SK-N-SH treated with all-trans-retinoic acid at 6 μM for 48 hours (cell line): ENCODE measurements around the gene TMEM151A.
A peak's percentile ranks its signal among the peaks of the same experiment; 100 is the strongest.
"Not testable (repeated sequence)": the region's sequence is repeated elsewhere in the genome, so short reads cannot be mapped to it uniquely, and the experiment has no call there.

Experiments
- ATAC-seq: fragments of 200-7000 bp; cut with Tn5 transposase; 3 replicates; pipeline ENCODE4 v1.9.1; 2020; ENCODE audit warnings: mild to moderate bottlenecking, moderate library complexity
- ARNTL ChIP-seq: fragments of 450-650 bp; formaldehyde crosslinking; IDR thresholded peaks from 2 replicates; pipeline ENCODE4 v1.5.0; 2020; ENCODE audit warnings: low read depth, mild to moderate bottlenecking, moderate library complexity, borderline replicate concordance
- BACH2 ChIP-seq: fragments of 250-450 bp; sonication (Bioruptor Pico); IDR thresholded peaks from 2 replicates; pipeline ENCODE4 v1.9.0; 2021; ENCODE audit warnings: mild to moderate bottlenecking, borderline replicate concordance
- CREB5 ChIP-seq: fragments of 250-450 bp; sonication (Bioruptor Pico); IDR thresholded peaks from 2 replicates; pipeline ENCODE4 v1.5.1; 2020; ENCODE audit warnings: low read depth, mild to moderate bottlenecking, moderate library complexity
- CSDC2 ChIP-seq: fragments of 250-450 bp; sonication (Bioruptor Pico); IDR thresholded peaks from 2 replicates; pipeline ENCODE4 v1.5.0; 2020; ENCODE audit warnings: mild to moderate bottlenecking, moderate library complexity
- ESRRG ChIP-seq: fragments of 250-450 bp; sonication (Bioruptor Pico); IDR thresholded peaks from 2 replicates; pipeline ENCODE4 v1.6.1; 2021; ENCODE audit warnings: mild to moderate bottlenecking
- GLIS3 ChIP-seq: fragments of 250-450 bp; sonication (Bioruptor Pico); IDR thresholded peaks from 2 replicates; pipeline ENCODE4 v1.5.0; 2020; ENCODE audit warnings: mild to moderate bottlenecking, moderate library complexity
- ISL1 ChIP-seq: fragments of 250-450 bp; sonication (Bioruptor Pico); IDR thresholded peaks from 2 replicates; pipeline ENCODE4 v2.1.2; 2022; ENCODE audit warnings: mild to moderate bottlenecking, moderate library complexity
- OSR1 ChIP-seq: fragments of 250-450 bp; sonication (Bioruptor Pico); IDR thresholded peaks from 2 replicates; pipeline ENCODE4 v1.8.0; 2022; ENCODE audit warnings: moderate library complexity, mild to moderate bottlenecking, inconsistent platforms
- PATZ1 ChIP-seq: fragments of 250-450 bp; sonication (Bioruptor Pico); IDR thresholded peaks from 2 replicates; pipeline ENCODE4 v1.8.0; 2020; ENCODE audit warnings: mild to moderate bottlenecking, moderate library complexity, borderline replicate concordance
- POU6F1 ChIP-seq: fragments of 250-450 bp; sonication (Bioruptor Pico); IDR thresholded peaks from 2 replicates; pipeline ENCODE4 v1.8.0; 2021; ENCODE audit warnings: low read depth, mild to moderate bottlenecking, moderate library complexity, borderline replicate concordance
- PPARA ChIP-seq: fragments of 250-450 bp; sonication (Bioruptor Pico); IDR thresholded peaks from 2 replicates; pipeline ENCODE4 v1.5.0; 2020; ENCODE audit warnings: mild to moderate bottlenecking, borderline replicate concordance
- RARB ChIP-seq: fragments of 250-450 bp; sonication (Bioruptor Pico); IDR thresholded peaks from 2 replicates; pipeline ENCODE4 v1.8.0; 2021; ENCODE audit warnings: mild to moderate bottlenecking, moderate library complexity
- SNAI2 ChIP-seq: fragments of 250-450 bp; sonication (Bioruptor Pico); IDR thresholded peaks from 2 replicates; pipeline ENCODE4 v1.5.0; 2020; ENCODE audit warnings: mild to moderate bottlenecking, moderate library complexity
- TCF4 ChIP-seq: fragments of 250-450 bp; sonication (Bioruptor Pico); IDR thresholded peaks from 2 replicates; pipeline ENCODE4 v1.8.0; 2021; ENCODE audit warnings: mild to moderate bottlenecking, moderate library complexity, borderline replicate concordance
- TOX ChIP-seq: fragments of 250-450 bp; sonication (Bioruptor Pico); IDR thresholded peaks from 2 replicates; pipeline ENCODE4 v1.8.0; 2021; ENCODE audit warnings: mild to moderate bottlenecking, moderate library complexity, borderline replicate concordance
- TSHZ2 ChIP-seq: fragments of 250-450 bp; sonication (Bioruptor Pico); IDR thresholded peaks from 2 replicates; pipeline ENCODE4 v1.5.0; 2020; ENCODE audit warnings: mild to moderate bottlenecking, moderate library complexity
- ZC3H10 ChIP-seq: fragments of 250-450 bp; sonication (Bioruptor Pico); IDR thresholded peaks from 2 replicates; pipeline ENCODE4 v1.5.1; 2021; ENCODE audit warnings: mild to moderate bottlenecking, moderate library complexity
- ZFP30 ChIP-seq: fragments of 450-650 bp; formaldehyde crosslinking; IDR thresholded peaks from 2 replicates; pipeline ENCODE4 v1.5.0; 2022; ENCODE audit warnings: mild to moderate bottlenecking, moderate library complexity
- ZNF565 ChIP-seq: fragments of 450-650 bp; formaldehyde crosslinking; conservative IDR thresholded peaks from 2 replicates; pipeline ENCODE4 v1.5.0; 2020; ENCODE audit warnings: low read depth, mild to moderate bottlenecking, moderate library complexity
- ZNF8 ChIP-seq: fragments of 450-650 bp; formaldehyde crosslinking; IDR thresholded peaks from 2 replicates; pipeline ENCODE4 v1.5.0; 2020; ENCODE audit warnings: mild to moderate bottlenecking, moderate library complexity

Gene TMEM151A

GRCh38 chr11:66310324-66310723 is 18.6 kb downstream of the TMEM151A start:
- TF ChIP-seq SNAI2 (CRISPR knock-in tag) (no peak), TOX (CRISPR knock-in tag) (no peak), CSDC2 (no peak), OSR1 (CRISPR knock-in tag) (no peak)
- no peak for ATAC-seq

- ATAC-seq, result not testable (repeated sequence)
These were observed 19.2 kb downstream of the TMEM151A start for GRCh38 chr11:66310803-66311440.

GRCh38 chr11:66311470-66311964 is 19.8 kb downstream of the TMEM151A start:
- no peak for ATAC-seq
- TF ChIP-seq OSR1 (CRISPR knock-in tag) (no peak), GLIS3 (CRISPR knock-in tag) (no peak), ZFP30 (CRISPR knock-in tag) (no peak), CREB5 (no peak), PPARA (CRISPR knock-in tag) (no peak), ZNF565 (CRISPR knock-in tag) (no peak), ARNTL (CRISPR knock-in tag) (no peak)
- TF ChIP-seq, all 23 proteins: peak for 0

- TF ChIP-seq ZFP30 (CRISPR knock-in tag) (no peak), CSDC2 (no peak), ISL1 (CRISPR knock-in tag) (no peak), PPARA (CRISPR knock-in tag) (no peak), ZNF565 (CRISPR knock-in tag) (no peak), CREB5 (no peak), PATZ1 (peak; percentile 46; the same call in 1 of the 2 replicates), ZNF8 (CRISPR knock-in tag) (no peak), TCF4 (CRISPR knock-in tag) (0 out of 2 replicates have a peak, but pooled peaks have one; percentile 17), POU6F1 (no peak), RARB (no peak), ESRRG (CRISPR knock-in tag) (no peak), SNAI2 (CRISPR knock-in tag) (no peak), BACH2 (no peak)
- ATAC-seq, result peak; percentile 78
These were observed 20.4 kb downstream of the TMEM151A start for GRCh38 chr11:66311965-66312548.

- ATAC-seq, result peak; percentile 92
- TF ChIP-seq TSHZ2 (CRISPR knock-in tag) (peak; percentile 77; the same call in 1 of the 2 replicates), BACH2 (no peak), CSDC2 (peak; percentile 47; the same call in 1 of the 2 replicates), TCF4 (CRISPR knock-in tag) (peak; percentile 96), ZC3H10 (CRISPR knock-in tag) (no peak)
These were observed 21.0 kb downstream of the TMEM151A start for GRCh38 chr11:66312549-66313320.
